Measurements from ENCODE around the gene ZDHHC6.

The ZDHHC6 gene

GRCh38 chr10:112441520-112441919 lies 5.2 kb downstream of the ZDHHC6 start:
- no peak for TF ChIP-seq ZNF70 (CRISPR knock-in tag; IDR thresholded peaks at IDR 0.05)
- TF ChIP-seq POU6F1 (CRISPR knock-in tag; IDR thresholded peaks at IDR 0.05; ENCODE audit: borderline replicate concordance, low read depth) = no peak
- TF ChIP-seq ZFP30 (CRISPR knock-in tag; IDR thresholded peaks at IDR 0.05) = no peak
- TF ChIP-seq CSDC2 (CRISPR knock-in tag; IDR thresholded peaks at IDR 0.05) = no peak
- no peak for TF ChIP-seq TOX (CRISPR knock-in tag; IDR thresholded peaks at IDR 0.05; ENCODE audit: borderline replicate concordance)
- no peak for TF ChIP-seq ZFP3 (CRISPR knock-in tag; IDR thresholded peaks at IDR 0.05)
- TF ChIP-seq GLIS3 (CRISPR knock-in tag; IDR thresholded peaks at IDR 0.05) = no peak
- no peak for TF ChIP-seq OSR1 (CRISPR knock-in tag; IDR thresholded peaks at IDR 0.05)
- no peak for TF ChIP-seq SNAI2 (CRISPR knock-in tag; IDR thresholded peaks at IDR 0.05)
- no peak for TF ChIP-seq PPARA (CRISPR knock-in tag; IDR thresholded peaks at IDR 0.05; ENCODE audit: borderline replicate concordance)
- no peak for TF ChIP-seq ISL1 (CRISPR knock-in tag; IDR thresholded peaks at IDR 0.05)
- no peak for TF ChIP-seq RARB (CRISPR knock-in tag; IDR thresholded peaks at IDR 0.05)
- TF ChIP-seq BACH2 (CRISPR knock-in tag; IDR thresholded peaks at IDR 0.05; ENCODE audit: borderline replicate concordance) = no peak
- no peak for TF ChIP-seq CSRNP3 (CRISPR knock-in tag; IDR thresholded peaks at IDR 0.05)
- TF ChIP-seq ZC3H10 (CRISPR knock-in tag; IDR thresholded peaks at IDR 0.05) = no peak
- TF ChIP-seq ESRRG (CRISPR knock-in tag; IDR thresholded peaks at IDR 0.05) = no peak
- ATAC-seq = no peak

- no peak for ATAC-seq
- no peak for TF ChIP-seq ISL1 (CRISPR knock-in tag; IDR thresholded peaks at IDR 0.05)
These were observed 8.4 kb downstream of the ZDHHC6 start for GRCh38 chr10:112438356-112438755.

GRCh38 chr10:112434988-112435619 lies 11.6 kb downstream of the ZDHHC6 start:
- peak; percentile 61; the same call in 2 of the 3 replicates for ATAC-seq
- no peak for TF ChIP-seq ZNF70 (CRISPR knock-in tag; IDR thresholded peaks at IDR 0.05)
- no peak for TF ChIP-seq CSDC2 (CRISPR knock-in tag; IDR thresholded peaks at IDR 0.05)
- no peak for TF ChIP-seq TOX (CRISPR knock-in tag; IDR thresholded peaks at IDR 0.05; ENCODE audit: borderline replicate concordance)
- TF ChIP-seq ZNF565 (CRISPR knock-in tag; conservative IDR thresholded peaks at IDR 0.05; ENCODE audit: low read depth) = no peak
- TF ChIP-seq ZFP30 (CRISPR knock-in tag; IDR thresholded peaks at IDR 0.05) = no peak
- TF ChIP-seq CREB5 (CRISPR knock-in tag; IDR thresholded peaks at IDR 0.05; ENCODE audit: low read depth) = no peak
- TF ChIP-seq RARB (CRISPR knock-in tag; IDR thresholded peaks at IDR 0.05) = no peak
- TF ChIP-seq TCF4 (CRISPR knock-in tag; IDR thresholded peaks at IDR 0.05; ENCODE audit: borderline replicate concordance) = no peak
- TF ChIP-seq ZFP3 (CRISPR knock-in tag; IDR thresholded peaks at IDR 0.05) = no peak
- TF ChIP-seq GLIS3 (CRISPR knock-in tag; IDR thresholded peaks at IDR 0.05) = no peak
- no peak for TF ChIP-seq ISL1 (CRISPR knock-in tag; IDR thresholded peaks at IDR 0.05)
- no peak for TF ChIP-seq ESRRG (CRISPR knock-in tag; IDR thresholded peaks at IDR 0.05)
- no peak for TF ChIP-seq TSHZ2 (CRISPR knock-in tag; IDR thresholded peaks at IDR 0.05)
- TF ChIP-seq ZNF8 (CRISPR knock-in tag; IDR thresholded peaks at IDR 0.05) = no peak
- no peak for TF ChIP-seq OSR1 (CRISPR knock-in tag; IDR thresholded peaks at IDR 0.05)

GRCh38 chr10:112433136-112433535 lies 13.6 kb downstream of the ZDHHC6 start:
- TF ChIP-seq ZNF565 (CRISPR knock-in tag; conservative IDR thresholded peaks at IDR 0.05; ENCODE audit: low read depth) (no peak), TSHZ2 (CRISPR knock-in tag; IDR thresholded peaks at IDR 0.05) (no peak)
- ATAC-seq = no peak
